Skeletal muscle satellite cell (primary cell): ENCODE measurements around the gene DGKB.

Experiments
- H3K27me3 ChIP-seq: 2 replicates; pipeline ENCODE4 v1.7.0; 2013; ENCODE audit warnings: low read length; ENCODE audit not compliant: control insufficient read depth, insufficient read depth
- H3K36me3 ChIP-seq: 2 replicates; pipeline ENCODE4 v1.7.0; 2013; ENCODE audit warnings: mild to moderate bottlenecking, control low read depth, low read length; ENCODE audit not compliant: insufficient read depth
- H3K4me1 ChIP-seq: 2 replicates; pipeline ENCODE4 v1.7.0; 2013; ENCODE audit warnings: low read length; ENCODE audit not compliant: control insufficient read depth, insufficient read depth
- H3K4me2 ChIP-seq: 2 replicates; pipeline ENCODE4 v1.7.0; 2013; ENCODE audit warnings: mild to moderate bottlenecking, low read length
- H3K4me3 ChIP-seq: 2 replicates; pipeline ENCODE4 v1.7.0; 2013; ENCODE audit warnings: low read length
- H3K9ac ChIP-seq: 2 replicates; pipeline ENCODE4 v1.7.0; 2013; ENCODE audit warnings: mild to moderate bottlenecking, low read depth, low read length, moderate library complexity
- H3K9me3 ChIP-seq: replicated peaks from 2 replicates; pipeline ENCODE4 v1.7.0; 2013; ENCODE audit warnings: mild to moderate bottlenecking, control low read depth, low read length

Gene DGKB

GRCh38 chr7:14839307-14839706 lies 63.2 kb downstream of the DGKB start:
- no peaks in the 10 kb centered on the region for H3K9me3 ChIP-seq
- peaks cover 71% of the 10 kb centered on the region for H3K4me1 ChIP-seq
- H3K27me3 ChIP-seq: no peaks in the 10 kb centered on the region
- no peaks in the 10 kb centered on the region for H3K36me3 ChIP-seq
- no peak overlapping the region for H3K4me3 ChIP-seq
- no peak overlapping the region for H3K9ac ChIP-seq
- no peak overlapping the region for H3K4me2 ChIP-seq

- peak overlapping the region; percentile 50 for H3K4me3 ChIP-seq
- H3K9me3 ChIP-seq: no peaks in the 10 kb centered on the region
- no peaks in the 10 kb centered on the region for H3K36me3 ChIP-seq
- H3K4me2 ChIP-seq: peak overlapping the region; percentile 71
- H3K4me1 ChIP-seq: peaks cover 77% of the 10 kb centered on the region
- peak overlapping the region; percentile 63 for H3K9ac ChIP-seq
- no peaks in the 10 kb centered on the region for H3K27me3 ChIP-seq
These were observed 65.3 kb downstream of the DGKB start for GRCh38 chr7:14837216-14837615.

GRCh38 chr7:14836571-14837189 lies 65.9 kb downstream of the DGKB start:
- Histone ChIP-seq H3K4me1 (peaks cover 72% of the 10 kb centered on the region), H3K36me3 (no peaks in the 10 kb centered on the region), H3K27me3 (no peaks in the 10 kb centered on the region), H3K4me2 (peak overlapping the region; percentile 71), H3K9me3 (no peaks in the 10 kb centered on the region), H3K4me3 (peak overlapping the region; percentile 50), H3K9ac (peak overlapping the region; percentile 63)

DNA sequence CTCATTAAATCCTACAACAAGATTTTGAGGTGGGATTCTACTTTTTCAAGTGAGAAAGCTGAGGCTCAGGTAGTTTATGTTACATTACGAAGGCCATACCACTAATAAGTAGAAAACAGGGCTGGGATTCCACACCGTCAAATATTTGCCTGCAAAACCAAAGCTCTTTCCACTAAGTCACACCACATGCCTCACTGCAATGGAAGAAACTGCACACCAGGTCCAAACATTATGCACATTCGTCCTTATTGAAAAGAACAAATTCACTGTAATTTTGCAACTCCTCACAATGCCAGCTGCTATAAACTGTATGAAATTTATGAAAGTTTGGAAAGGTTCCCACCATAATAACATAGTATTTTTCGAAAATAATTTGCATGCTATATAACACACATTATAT lies 66.5 kb downstream of the DGKB start:
- no peaks in the 10 kb centered on the region for H3K9me3 ChIP-seq
- H3K36me3 ChIP-seq: no peaks in the 10 kb centered on the region
- no peaks in the 10 kb centered on the region for H3K27me3 ChIP-seq
- H3K4me1 ChIP-seq: peaks cover 65% of the 10 kb centered on the region
- peak overlapping the region; percentile 63 for H3K9ac ChIP-seq
- peak overlapping the region; percentile 50 for H3K4me3 ChIP-seq
- H3K4me2 ChIP-seq: peak overlapping the region; percentile 71

GRCh38 chr7:14835384-14835783 lies 67.2 kb downstream of the DGKB start:
- peak overlapping the region; percentile 7 for H3K4me3 ChIP-seq
- H3K27me3 ChIP-seq: no peaks in the 10 kb centered on the region
- no peaks in the 10 kb centered on the region for H3K36me3 ChIP-seq
- peak overlapping the region; percentile 64 for H3K4me2 ChIP-seq
- no peaks in the 10 kb centered on the region for H3K9me3 ChIP-seq
- peak overlapping the region; percentile 63 for H3K9ac ChIP-seq
- peaks cover 59% of the 10 kb centered on the region for H3K4me1 ChIP-seq

- Histone ChIP-seq H3K9ac (peak overlapping the region; percentile 63), H3K4me1 (peaks cover 54% of the 10 kb centered on the region), H3K27me3 (no peaks in the 10 kb centered on the region), H3K4me2 (peak overlapping the region; percentile 64), H3K9me3 (no peaks in the 10 kb centered on the region), H3K4me3 (no peak overlapping the region), H3K36me3 (no peaks in the 10 kb centered on the region)
These were observed 67.7 kb downstream of the DGKB start for GRCh38 chr7:14834883-14835282.

DNA sequence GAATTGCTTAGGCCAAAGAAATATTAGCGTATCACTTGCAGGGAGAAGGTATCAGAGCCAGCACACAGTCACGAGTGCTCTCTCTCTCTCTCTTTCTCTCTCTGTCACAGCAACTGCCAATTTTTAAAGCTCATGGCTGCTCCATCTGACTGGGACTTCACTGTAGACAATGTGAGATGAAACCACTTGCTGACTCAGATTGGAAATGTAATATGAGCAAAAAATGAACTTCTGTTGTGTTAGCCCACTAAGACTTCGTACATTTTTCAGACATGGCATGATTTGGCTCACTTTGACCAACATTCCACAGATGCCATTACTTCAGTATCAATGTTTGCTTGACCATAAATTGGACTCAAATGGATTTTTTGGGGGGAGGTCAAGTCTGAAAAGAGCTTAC lies 68.1 kb downstream of the DGKB start:
- H3K9me3 ChIP-seq: no peaks in the 10 kb centered on the region
- peak overlapping the region; percentile 63 for H3K9ac ChIP-seq
- peak overlapping the region; percentile 11 for H3K4me3 ChIP-seq

DNA sequence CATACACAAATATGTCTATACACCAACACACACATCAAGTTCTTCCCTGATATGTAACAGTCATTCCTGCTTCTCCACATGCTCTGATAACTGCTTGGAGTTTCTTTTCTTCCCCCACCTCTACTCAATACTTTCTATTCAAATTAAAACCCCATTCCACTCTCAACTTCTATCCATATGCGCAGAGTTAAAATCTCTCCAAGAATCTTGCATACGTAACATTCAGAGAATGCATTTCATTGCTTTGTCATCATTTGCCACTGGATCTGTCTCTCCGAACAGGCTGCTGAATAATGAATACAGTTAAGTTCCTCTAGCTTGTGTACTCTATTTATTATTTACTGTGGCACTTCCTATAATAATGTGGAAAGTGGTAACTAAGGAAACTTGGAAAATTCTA lies 68.8 kb downstream of the DGKB start:
- peak overlapping the region; percentile 49 for H3K9ac ChIP-seq
- no peak overlapping the region for H3K4me3 ChIP-seq
- peak overlapping the region; percentile 64 for H3K4me2 ChIP-seq
- peaks cover 44% of the 10 kb centered on the region for H3K4me1 ChIP-seq
- H3K9me3 ChIP-seq: no peaks in the 10 kb centered on the region
- H3K27me3 ChIP-seq: no peaks in the 10 kb centered on the region
- H3K36me3 ChIP-seq: no peaks in the 10 kb centered on the region

More for the DNA sequence above, 68.1 kb downstream of the DGKB start:
- peaks cover 51% of the 10 kb centered on the region for H3K4me1 ChIP-seq
- peak overlapping the region; percentile 64 for H3K4me2 ChIP-seq
- no peaks in the 10 kb centered on the region for H3K27me3 ChIP-seq
- no peaks in the 10 kb centered on the region for H3K36me3 ChIP-seq

GRCh38 chr7:14828053-14828452 lies 74.5 kb downstream of the DGKB start:
- Histone ChIP-seq H3K36me3 (no peaks in the 10 kb centered on the region), H3K4me1 (no peaks in the 10 kb centered on the region), H3K4me3 (no peak overlapping the region)

DNA sequence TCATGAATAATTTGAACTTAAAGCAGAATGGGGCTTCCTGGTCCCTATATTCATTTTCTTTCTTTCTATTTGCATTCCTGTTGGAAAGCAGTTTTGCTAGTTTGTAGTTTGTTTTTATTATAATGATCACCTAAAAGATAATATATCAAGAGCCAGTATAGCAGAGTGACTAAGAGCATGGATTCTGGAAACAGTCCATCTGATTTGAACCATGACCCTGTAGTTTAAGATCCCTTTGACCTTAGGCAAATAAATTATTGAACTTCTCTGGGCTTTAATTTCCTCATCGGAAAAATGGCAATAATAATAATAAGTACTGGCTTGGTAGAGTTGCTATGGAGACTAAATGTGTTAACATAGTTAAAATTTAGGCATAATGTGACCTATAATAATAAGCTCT lies 76.1 kb downstream of the DGKB start:
- H3K27me3 ChIP-seq: no peaks in the 10 kb centered on the region
- no peak overlapping the region for H3K9ac ChIP-seq
- no peaks in the 10 kb centered on the region for H3K9me3 ChIP-seq
- peaks cover 13% of the 10 kb centered on the region for H3K4me1 ChIP-seq
- H3K4me3 ChIP-seq: no peak overlapping the region
- no peaks in the 10 kb centered on the region for H3K36me3 ChIP-seq
- no peak overlapping the region for H3K4me2 ChIP-seq

More at GRCh38 chr7:14828053-14828452, 74.5 kb downstream of the DGKB start:
- H3K9me3 ChIP-seq: no peaks in the 10 kb centered on the region
- H3K4me2 ChIP-seq: no peak overlapping the region
- H3K27me3 ChIP-seq: no peaks in the 10 kb centered on the region
- H3K9ac ChIP-seq: no peak overlapping the region

DNA sequence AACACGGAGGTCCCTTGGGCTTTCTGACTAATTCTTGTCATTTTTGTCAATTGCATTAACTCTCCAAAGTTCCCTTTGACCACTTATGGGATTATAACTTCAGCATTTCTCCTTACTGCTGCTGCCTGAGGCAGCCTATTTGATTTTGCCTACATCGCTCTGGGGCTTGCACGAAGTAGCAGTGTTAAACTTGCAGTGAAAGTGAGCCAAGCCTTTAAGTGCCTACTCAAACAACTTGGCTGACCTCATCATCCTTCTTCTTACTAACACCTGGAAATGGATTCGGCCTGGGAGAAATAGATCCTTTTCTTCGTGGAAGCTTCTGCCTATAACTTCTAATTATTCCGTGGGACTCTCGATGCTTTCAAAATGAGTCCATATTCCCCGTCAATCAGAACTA lies 76.6 kb downstream of the DGKB start:
- H3K4me1 ChIP-seq: peaks cover 14% of the 10 kb centered on the region
- H3K36me3 ChIP-seq: no peaks in the 10 kb centered on the region
- no peak overlapping the region for H3K9ac ChIP-seq
- no peaks in the 10 kb centered on the region for H3K27me3 ChIP-seq
- H3K4me2 ChIP-seq: no peak overlapping the region
- H3K9me3 ChIP-seq: no peaks in the 10 kb centered on the region
- H3K4me3 ChIP-seq: no peak overlapping the region

GRCh38 chr7:14822481-14822854 lies 80.1 kb downstream of the DGKB start:
- Histone ChIP-seq H3K9ac (no peak overlapping the region), H3K9me3 (no peaks in the 10 kb centered on the region), H3K4me2 (no peak overlapping the region), H3K4me1 (peaks cover 14% of the 10 kb centered on the region), H3K4me3 (no peak overlapping the region), H3K27me3 (no peaks in the 10 kb centered on the region), H3K36me3 (no peaks in the 10 kb centered on the region)
